Upper lobe of right lung (tissue), 1 donor: ENCODE data around the gene CENPE. TPM values are rescaled to one million over a fixed set of nuclear protein-coding genes. Genes with fewer than 3 reads are reported as not detected.

ENCODE experiments used
- ATAC-seq: fragments of 200-7000 bp; cut with Tn5 transposase; one replicate; pipeline ENCODE4 v1.9.1; 2020; ENCODE audit warnings: mild to moderate bottlenecking, moderate library complexity
- DNase-seq: peaks from one replicate; pipeline ENCODE4 v3.0.0-alpha.2; 2020
- H3K27ac ChIP-seq: fragments of 200-600 bp; one replicate; pipeline ENCODE4 v1.8.0; 2022
- H3K27me3 ChIP-seq: fragments of 200-600 bp; one replicate; pipeline ENCODE4 v1.8.0; 2022; ENCODE audit warnings: mild to moderate bottlenecking
- H3K36me3 ChIP-seq: fragments of 200-600 bp; one replicate; pipeline ENCODE4 v1.8.0; 2022
- H3K4me1 ChIP-seq: fragments of 200-600 bp; one replicate; pipeline ENCODE4 v1.8.0; 2022
- H3K4me3 ChIP-seq: fragments of 200-600 bp; one replicate; pipeline ENCODE4 v1.8.0; 2022; ENCODE audit warnings: mild to moderate bottlenecking
- H3K9me3 ChIP-seq: fragments of 200-600 bp; one replicate; pipeline ENCODE4 v1.8.0; 2022
- CTCF ChIP-seq: fragments of 200-600 bp; IDR thresholded peaks from one replicate; pipeline ENCODE4 v1.8.0; 2022; ENCODE audit warnings: antibody characterized with exemption
- intact Hi-C: fragments of 100-400 bp; cut with DNase I; formaldehyde crosslinking; loops from one replicate; pipeline ENCODE4 v1.11.0; 2022
- total RNA-seq: library from RNA; stranded (reverse); fragmentation: NEBNext Ultra II Directional; extraction: Animal tissue kit (Norgen Biotek cat#: 25700); gene quantifications from one replicate; pipeline ENCODE4 v1.2.1, GENCODE V29; 2021
- donor health status: DM: no; HTN: yes; CAD: no; lungs with severe emphysema.

The CENPE gene
- total RNA-seq, 1 donor from 2014 or later = 0.78 TPM

GRCh38 chr4:103085555-103086196 is 112.5 kb downstream of the CENPE start:
- DNase-seq (no peak), ATAC-seq (no peak)
- Histone ChIP-seq H3K4me3 (no peak overlapping the region), H3K9me3 (no peaks in the 10 kb centered on the region), H3K36me3 (peaks cover 92% of the 10 kb centered on the region), H3K4me1 (no peaks in the 10 kb centered on the region), H3K27me3 (no peaks in the 10 kb centered on the region), H3K27ac (no peak overlapping the region)
- intact Hi-C loops = no loop called here
- no peak for TF ChIP-seq CTCF

GRCh38 chr4:103079621-103080020 is 118.5 kb downstream of the CENPE start:
- DNase-seq (no peak), ATAC-seq (no peak)
- no peak for TF ChIP-seq CTCF
- intact Hi-C loops = no loop called here
- Histone ChIP-seq H3K27me3 (no peaks in the 10 kb centered on the region), H3K27ac (no peak overlapping the region), H3K4me1 (peaks cover 19% of the 10 kb centered on the region), H3K36me3 (peaks cover 34% of the 10 kb centered on the region), H3K9me3 (no peaks in the 10 kb centered on the region), H3K4me3 (no peak overlapping the region)

GRCh38 chr4:103076747-103077347 is 121.3 kb downstream of the CENPE start, which contains the start of gene SLC9B2:
SLC9B2 (minus strand) TSS chr4:103076761; CDS start chr4:103067550, 9,211 bp downstream.
- Histone ChIP-seq H3K27me3 (no peaks in the 10 kb centered on the region), H3K4me1 (peaks cover 20% of the 10 kb centered on the region), H3K4me3 (peak within 1 kb of the TSS; percentile 58), H3K27ac (peak within 1 kb of the TSS; percentile 71), H3K36me3 (peaks cover 13% of the 10 kb centered on the region), H3K9me3 (no peaks in the 10 kb centered on the region)
- no peak for DNase-seq
- intact Hi-C loops = no loop called here
- no peak for TF ChIP-seq CTCF
- no peak for ATAC-seq

GRCh38 chr4:103075894-103076746 is 122.0 kb downstream of the CENPE start:
- peak; percentile 81 for DNase-seq
- peaks cover 5% of the 10 kb centered on the region for H3K36me3 ChIP-seq
- no peak for TF ChIP-seq CTCF
- peak overlapping the region; percentile 58 for H3K4me3 ChIP-seq
- no peaks in the 10 kb centered on the region for H3K27me3 ChIP-seq
- peaks cover 20% of the 10 kb centered on the region for H3K4me1 ChIP-seq
- peak; percentile 87 for ATAC-seq
- H3K9me3 ChIP-seq = no peaks in the 10 kb centered on the region
- peak overlapping the region; percentile 71 for H3K27ac ChIP-seq
- intact Hi-C loops = no loop called here

GRCh38 chr4:103075435-103075893 is 122.7 kb downstream of the CENPE start:
- H3K27ac ChIP-seq = no peak overlapping the region
- no peaks in the 10 kb centered on the region for H3K9me3 ChIP-seq
- no peaks in the 10 kb centered on the region for H3K27me3 ChIP-seq
- DNase-seq = no peak
- peak overlapping the region; percentile 58 for H3K4me3 ChIP-seq
- H3K4me1 ChIP-seq = peaks cover 20% of the 10 kb centered on the region
- TF ChIP-seq CTCF = no peak
- intact Hi-C loops = no loop called here
- no peaks in the 10 kb centered on the region for H3K36me3 ChIP-seq
- no peak for ATAC-seq
